Brain microvascular endothelial cell (primary cell): ENCODE measurements around the gene ERC2.

Source experiments
- DNase-seq: peaks from one replicate; pipeline ENCODE4 v3.0.0-alpha.2; 2020
- H3K27ac ChIP-seq: fragments of 250-450 bp; sonication (Bioruptor Pico); 2 replicates; pipeline ENCODE4 v1.5.1; 2020; ENCODE audit warnings: mild to moderate bottlenecking, moderate library complexity
- H3K27me3 ChIP-seq: fragments of 250-450 bp; sonication (Bioruptor Pico); replicated peaks from 2 replicates; pipeline ENCODE4 v1.5.1; 2020; ENCODE audit warnings: mild to moderate bottlenecking
- H3K36me3 ChIP-seq: fragments of 250-450 bp; sonication (Bioruptor Pico); replicated peaks from 2 replicates; pipeline ENCODE4 v1.5.1; 2020; ENCODE audit warnings: mild to moderate bottlenecking
- H3K4me3 ChIP-seq: 2 replicates; pipeline ENCODE4 v1.5.1; 2011; ENCODE audit warnings: low read depth, mild to moderate bottlenecking, control low read depth, low read length, moderate library complexity
- in situ Hi-C: cut with HindIII; loops from 2 replicates; pipeline ENCODE4 v1.10.0; 2017; ENCODE audit warnings: low sequenced_read_pairs, low pct_ligation_motif_present
- TF ChIP-seq, protein P1 (sequence below): IDR thresholded peaks from 2 replicates; pipeline ENCODE4 v1.5.1; 2011; ENCODE audit warnings: low read depth, mild to moderate bottlenecking, moderate library complexity, low read length, control low read depth, inconsistent platforms; ENCODE audit errors: missing control alignments

ERC2 gene

DNA sequence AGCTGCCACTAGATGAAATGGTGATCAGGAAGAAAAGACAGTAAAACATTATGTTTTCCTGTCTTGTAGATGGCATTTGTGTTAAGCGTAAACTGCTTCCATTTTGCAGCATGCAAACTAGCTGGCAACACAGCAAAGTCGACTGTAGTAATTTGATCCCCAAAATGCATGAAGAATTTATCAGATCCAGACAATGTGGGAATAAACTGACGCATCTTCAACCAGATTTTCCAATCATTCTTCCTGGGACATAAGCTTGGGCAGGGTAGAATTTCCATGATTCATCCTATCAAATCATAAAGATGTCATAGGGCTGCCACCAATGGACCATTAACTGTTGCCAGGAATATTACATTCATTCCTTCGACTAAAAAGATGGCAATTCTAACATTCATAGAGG is 260.3 kb downstream of the ERC2 start:
- H3K27ac ChIP-seq: no peak overlapping the region
- H3K4me3 ChIP-seq: no peak overlapping the region
- H3K27me3 ChIP-seq: no peaks in the 10 kb centered on the region
- DNase-seq: no peak
- in situ Hi-C loops: no loop called here
- no peaks in the 10 kb centered on the region for H3K36me3 ChIP-seq
- TF ChIP-seq, protein P1, sequence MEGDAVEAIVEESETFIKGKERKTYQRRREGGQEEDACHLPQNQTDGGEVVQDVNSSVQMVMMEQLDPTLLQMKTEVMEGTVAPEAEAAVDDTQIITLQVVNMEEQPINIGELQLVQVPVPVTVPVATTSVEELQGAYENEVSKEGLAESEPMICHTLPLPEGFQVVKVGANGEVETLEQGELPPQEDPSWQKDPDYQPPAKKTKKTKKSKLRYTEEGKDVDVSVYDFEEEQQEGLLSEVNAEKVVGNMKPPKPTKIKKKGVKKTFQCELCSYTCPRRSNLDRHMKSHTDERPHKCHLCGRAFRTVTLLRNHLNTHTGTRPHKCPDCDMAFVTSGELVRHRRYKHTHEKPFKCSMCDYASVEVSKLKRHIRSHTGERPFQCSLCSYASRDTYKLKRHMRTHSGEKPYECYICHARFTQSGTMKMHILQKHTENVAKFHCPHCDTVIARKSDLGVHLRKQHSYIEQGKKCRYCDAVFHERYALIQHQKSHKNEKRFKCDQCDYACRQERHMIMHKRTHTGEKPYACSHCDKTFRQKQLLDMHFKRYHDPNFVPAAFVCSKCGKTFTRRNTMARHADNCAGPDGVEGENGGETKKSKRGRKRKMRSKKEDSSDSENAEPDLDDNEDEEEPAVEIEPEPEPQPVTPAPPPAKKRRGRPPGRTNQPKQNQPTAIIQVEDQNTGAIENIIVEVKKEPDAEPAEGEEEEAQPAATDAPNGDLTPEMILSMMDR: no peak

DNA sequence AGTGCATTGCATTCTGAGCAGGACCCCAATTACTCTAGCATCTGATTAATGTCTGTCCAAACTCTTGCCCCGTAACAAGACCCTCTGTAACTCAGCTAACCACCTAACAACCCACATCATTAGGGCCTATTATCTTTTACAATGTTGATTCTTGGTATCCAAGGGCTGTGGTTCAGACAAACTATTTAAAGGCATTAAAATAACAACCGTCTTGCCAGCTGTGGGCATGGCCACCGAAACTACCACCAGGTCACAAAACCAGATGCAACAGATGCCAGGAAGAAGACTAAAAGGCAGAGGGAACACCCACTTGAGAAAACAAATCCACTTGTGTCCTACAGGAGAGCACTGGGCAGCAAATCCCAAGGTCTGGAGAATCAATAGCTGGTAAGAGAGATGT is 262.9 kb downstream of the ERC2 start:
- Histone ChIP-seq H3K36me3 (no peaks in the 10 kb centered on the region), H3K4me3 (no peak overlapping the region), H3K27me3 (no peaks in the 10 kb centered on the region), H3K27ac (no peak overlapping the region)
- no peak for DNase-seq
- in situ Hi-C loops: no loop called here
- TF ChIP-seq, protein P1: no peak

DNA sequence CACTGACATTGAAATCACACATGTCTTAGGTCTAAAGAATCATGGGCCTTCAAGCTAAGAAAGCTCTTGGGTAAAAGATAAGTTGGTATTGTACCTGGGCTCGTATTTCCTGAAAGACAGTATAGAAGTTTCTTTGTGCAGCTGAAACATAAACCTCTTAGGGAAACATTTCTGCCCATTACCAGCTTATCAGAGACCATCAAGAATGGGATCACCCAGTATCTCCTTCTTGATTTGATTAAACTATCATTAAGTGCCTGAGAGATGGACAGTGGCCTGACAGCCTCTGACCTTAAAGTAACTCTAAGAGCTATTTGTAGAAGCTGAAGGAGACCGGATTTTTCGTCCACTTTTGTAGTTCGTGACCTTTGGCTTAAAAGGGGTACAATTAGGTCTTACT is 265.3 kb downstream of the ERC2 start:
- no peak for DNase-seq
- TF ChIP-seq, protein P1: no peak
- H3K4me3 ChIP-seq: no peak overlapping the region
- H3K27me3 ChIP-seq: no peaks in the 10 kb centered on the region
- in situ Hi-C loops: no loop called here
- H3K27ac ChIP-seq: no peak overlapping the region
- H3K36me3 ChIP-seq: no peaks in the 10 kb centered on the region

DNA sequence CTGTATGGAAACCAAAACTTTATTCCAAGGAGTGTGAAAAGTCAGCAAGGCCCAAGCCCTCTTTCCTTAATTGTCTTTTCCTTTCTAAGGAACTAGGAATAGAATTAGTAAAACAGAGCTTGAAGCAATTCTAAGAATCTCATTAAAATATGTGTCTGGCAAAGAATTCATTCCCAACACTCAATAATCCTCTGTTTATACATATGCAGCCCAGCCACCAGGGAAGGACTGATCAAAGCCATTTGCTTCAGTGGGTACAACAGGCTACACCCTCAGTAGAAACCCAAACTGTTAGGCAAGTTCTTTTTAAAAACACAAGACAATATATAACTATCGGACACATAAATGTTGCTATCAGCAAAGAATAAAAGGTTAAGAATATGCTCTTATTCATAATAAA is 266.9 kb downstream of the ERC2 start:
- in situ Hi-C loops: no loop called here
- no peak overlapping the region for H3K4me3 ChIP-seq
- no peaks in the 10 kb centered on the region for H3K27me3 ChIP-seq
- TF ChIP-seq, protein P1: no peak
- H3K27ac ChIP-seq: no peak overlapping the region
- DNase-seq: no peak
- no peaks in the 10 kb centered on the region for H3K36me3 ChIP-seq

DNA sequence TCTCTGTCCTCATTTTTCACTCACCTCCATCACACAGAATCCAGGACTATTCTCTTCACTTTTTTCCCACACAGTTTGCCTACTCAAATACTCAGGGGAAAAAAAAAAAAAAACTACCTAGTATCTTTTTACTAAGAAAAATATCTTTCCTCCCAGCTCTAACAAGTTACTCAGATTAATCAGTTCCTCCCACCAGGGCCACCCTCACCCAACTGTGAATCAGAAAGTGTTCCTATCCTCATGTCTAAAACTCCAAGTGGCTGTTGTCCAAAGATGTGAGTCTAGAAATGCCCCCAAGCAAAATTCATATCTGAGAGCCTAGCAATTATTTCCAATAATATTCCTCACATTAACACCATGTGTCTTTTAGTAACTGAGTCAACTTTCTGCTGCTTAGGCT is 268.0 kb downstream of the ERC2 start:
- H3K36me3 ChIP-seq: no peaks in the 10 kb centered on the region
- H3K27ac ChIP-seq: no peak overlapping the region
- TF ChIP-seq, protein P1: no peak
- no peak overlapping the region for H3K4me3 ChIP-seq
- no peak for DNase-seq
- H3K27me3 ChIP-seq: no peaks in the 10 kb centered on the region
- in situ Hi-C loops: no loop called here

DNA sequence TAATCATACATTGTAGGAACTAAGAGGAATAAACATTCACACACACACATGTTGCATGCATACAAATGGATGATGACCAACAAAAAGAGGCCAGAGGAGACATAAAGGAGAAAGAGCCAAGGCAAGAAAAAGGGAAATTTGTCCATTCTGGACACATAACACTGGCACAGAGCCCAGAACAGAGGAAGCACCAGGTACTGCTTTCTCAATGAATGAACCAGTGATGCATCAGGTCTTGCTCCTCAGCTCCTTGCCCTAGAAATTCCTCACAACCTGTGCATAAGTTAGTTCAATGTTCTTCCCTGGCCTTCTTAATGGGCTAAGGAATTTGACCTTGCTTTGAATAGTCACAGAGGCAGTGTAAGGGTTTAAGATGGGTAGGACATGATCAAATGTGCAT is 270.3 kb downstream of the ERC2 start:
- in situ Hi-C loops: no loop called here
- no peak for DNase-seq
- TF ChIP-seq, protein P1: no peak

More for the DNA sequence above, 270.3 kb downstream of the ERC2 start:
- Histone ChIP-seq H3K36me3 (no peaks in the 10 kb centered on the region), H3K27me3 (no peaks in the 10 kb centered on the region), H3K27ac (no peak overlapping the region), H3K4me3 (no peak overlapping the region)
